ENCODE data around the gene RHOH.

RHOH gene

DNA sequence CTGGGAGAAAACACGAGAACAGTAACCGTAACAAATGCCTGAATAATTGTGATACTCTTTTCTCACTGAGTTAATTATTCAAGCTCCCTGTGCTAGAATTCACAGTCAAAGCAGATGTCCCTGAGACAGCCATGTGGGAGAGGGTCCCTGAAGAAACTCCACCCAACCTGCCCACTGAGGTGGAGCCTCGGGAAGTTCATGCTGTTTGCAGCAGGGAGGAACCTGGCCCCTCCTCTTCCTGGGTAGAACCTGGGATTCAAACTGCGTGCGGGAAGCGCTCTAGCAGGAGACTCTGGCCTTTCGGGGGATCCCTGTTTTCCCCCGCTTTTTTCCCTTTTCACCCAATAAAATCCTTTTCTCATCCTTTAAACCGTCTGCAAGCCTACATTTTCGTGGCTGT, 20.2 kb upstream of the RHOH start:
- no peak overlapping the region for H3K4me3 ChIP-seq (ENCODE audit: low read length)
- H3K27ac ChIP-seq (ENCODE audit: low read length): no peak overlapping the region
- no peaks in the 10 kb centered on the region for H3K9me3 ChIP-seq (ENCODE audit: control insufficient read depth, low read depth, low read length)
- H3K4me1 ChIP-seq (ENCODE audit: control insufficient read depth, low read depth, low read length): peaks cover 9% of the 10 kb centered on the region
- no peaks in the 10 kb centered on the region for H3K36me3 ChIP-seq (ENCODE audit: control insufficient read depth, low read depth, low read length)
- H3K27me3 ChIP-seq (ENCODE audit: control insufficient read depth, insufficient read depth, low read length): no peaks in the 10 kb centered on the region
- H3K9ac ChIP-seq (ENCODE audit: low read length): no peak overlapping the region

DNA sequence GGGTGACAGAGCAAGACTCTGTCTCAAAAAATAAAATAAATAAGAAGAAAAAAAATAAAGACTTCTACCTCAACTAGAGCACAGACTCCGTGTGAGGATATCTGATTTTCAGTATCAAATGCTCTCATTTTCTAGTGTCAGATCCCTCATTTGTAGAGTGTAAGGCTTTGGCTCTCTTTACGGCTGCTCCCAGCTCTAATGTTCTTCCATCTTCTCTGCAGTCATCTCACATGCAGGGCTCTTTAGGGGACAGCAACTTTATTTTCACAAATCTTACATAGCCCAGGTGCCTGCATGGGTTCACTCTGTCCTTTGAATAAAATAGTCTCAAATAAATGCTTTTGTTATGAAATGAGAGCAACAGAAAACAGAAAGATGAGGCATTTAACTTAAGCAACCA, 19.2 kb upstream of the RHOH start:
- Histone ChIP-seq H3K27ac (ENCODE audit: low read length) (no peak overlapping the region), H3K9ac (ENCODE audit: low read length) (no peak overlapping the region), H3K27me3 (ENCODE audit: control insufficient read depth, insufficient read depth, low read length) (no peaks in the 10 kb centered on the region), H3K4me3 (ENCODE audit: low read length) (no peak overlapping the region), H3K9me3 (ENCODE audit: control insufficient read depth, low read depth, low read length) (no peaks in the 10 kb centered on the region), H3K4me1 (ENCODE audit: control insufficient read depth, low read depth, low read length) (peaks cover 9% of the 10 kb centered on the region), H3K36me3 (ENCODE audit: control insufficient read depth, low read depth, low read length) (no peaks in the 10 kb centered on the region)

DNA sequence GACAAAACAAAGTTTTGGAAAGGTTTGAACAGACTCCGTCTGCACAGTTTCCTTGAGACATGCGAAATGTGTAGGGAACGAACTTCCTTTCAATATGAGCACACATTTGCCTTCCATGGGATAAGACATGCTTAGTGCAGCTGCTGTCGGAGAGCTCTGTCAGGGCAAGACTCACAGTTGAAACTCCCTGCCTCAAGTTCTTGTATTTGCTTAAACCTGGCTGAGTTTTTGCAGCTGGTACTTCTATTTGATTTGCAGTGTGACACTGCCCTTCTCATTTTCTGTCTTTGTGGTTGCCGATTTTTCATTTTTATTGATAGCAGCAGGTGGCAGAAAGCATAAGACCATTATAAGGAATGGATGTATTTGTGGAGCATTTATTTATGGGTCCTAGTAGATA, 18.2 kb upstream of the RHOH start:
- H3K4me1 ChIP-seq (ENCODE audit: control insufficient read depth, low read depth, low read length): peaks cover 9% of the 10 kb centered on the region
- no peak overlapping the region for H3K27ac ChIP-seq (ENCODE audit: low read length)
- H3K9me3 ChIP-seq (ENCODE audit: control insufficient read depth, low read depth, low read length): no peaks in the 10 kb centered on the region
- H3K9ac ChIP-seq (ENCODE audit: low read length): no peak overlapping the region
- no peaks in the 10 kb centered on the region for H3K27me3 ChIP-seq (ENCODE audit: control insufficient read depth, insufficient read depth, low read length)
- no peak overlapping the region for H3K4me3 ChIP-seq (ENCODE audit: low read length)
- no peaks in the 10 kb centered on the region for H3K36me3 ChIP-seq (ENCODE audit: control insufficient read depth, low read depth, low read length)

GRCh38 chr4:40179360-40179759, 17.5 kb upstream of the RHOH start:
- H3K4me3 ChIP-seq (ENCODE audit: low read length): no peak overlapping the region
- H3K36me3 ChIP-seq (ENCODE audit: control insufficient read depth, low read depth, low read length): no peaks in the 10 kb centered on the region
- H3K9me3 ChIP-seq (ENCODE audit: control insufficient read depth, low read depth, low read length): no peaks in the 10 kb centered on the region
- H3K4me1 ChIP-seq (ENCODE audit: control insufficient read depth, low read depth, low read length): peaks cover 9% of the 10 kb centered on the region
- H3K27me3 ChIP-seq (ENCODE audit: control insufficient read depth, insufficient read depth, low read length): no peaks in the 10 kb centered on the region
- H3K9ac ChIP-seq (ENCODE audit: low read length): no peak overlapping the region
- no peak overlapping the region for H3K27ac ChIP-seq (ENCODE audit: low read length)

GRCh38 chr4:40180356-40180755, 16.5 kb upstream of the RHOH start:
- Histone ChIP-seq H3K4me3 (ENCODE audit: low read length) (no peak overlapping the region), H3K27me3 (ENCODE audit: control insufficient read depth, insufficient read depth, low read length) (no peaks in the 10 kb centered on the region), H3K27ac (ENCODE audit: low read length) (no peak overlapping the region), H3K36me3 (ENCODE audit: control insufficient read depth, low read depth, low read length) (no peaks in the 10 kb centered on the region), H3K4me1 (ENCODE audit: control insufficient read depth, low read depth, low read length) (peaks cover 9% of the 10 kb centered on the region), H3K9me3 (ENCODE audit: control insufficient read depth, low read depth, low read length) (no peaks in the 10 kb centered on the region), H3K9ac (ENCODE audit: low read length) (no peak overlapping the region)

DNA sequence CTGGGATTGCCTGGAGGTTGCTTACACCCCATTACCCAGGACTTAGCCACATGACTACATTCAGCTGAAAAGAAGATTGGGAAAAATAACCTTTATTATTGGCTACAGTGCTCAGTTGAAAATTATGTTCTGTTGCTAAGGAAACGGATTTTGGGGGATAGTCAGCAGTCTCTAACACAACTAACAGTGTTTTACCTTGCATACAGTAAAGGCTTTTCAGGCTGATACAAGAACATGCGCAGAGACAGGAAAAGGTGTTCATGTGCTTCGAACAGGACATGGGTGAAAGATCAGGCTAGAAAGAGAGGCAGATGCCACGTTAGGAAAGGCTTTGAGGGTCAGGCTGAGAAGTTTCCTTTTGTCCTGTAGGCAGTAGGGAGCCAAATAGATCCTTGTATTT, 14.8 kb upstream of the RHOH start:
- Histone ChIP-seq H3K9ac (ENCODE audit: low read length) (no peak overlapping the region), H3K4me3 (ENCODE audit: low read length) (no peak overlapping the region), H3K9me3 (ENCODE audit: control insufficient read depth, low read depth, low read length) (no peaks in the 10 kb centered on the region), H3K27me3 (ENCODE audit: control insufficient read depth, insufficient read depth, low read length) (no peaks in the 10 kb centered on the region), H3K36me3 (ENCODE audit: control insufficient read depth, low read depth, low read length) (no peaks in the 10 kb centered on the region), H3K4me1 (ENCODE audit: control insufficient read depth, low read depth, low read length) (peaks cover 8% of the 10 kb centered on the region), H3K27ac (ENCODE audit: low read length) (no peak overlapping the region)

DNA sequence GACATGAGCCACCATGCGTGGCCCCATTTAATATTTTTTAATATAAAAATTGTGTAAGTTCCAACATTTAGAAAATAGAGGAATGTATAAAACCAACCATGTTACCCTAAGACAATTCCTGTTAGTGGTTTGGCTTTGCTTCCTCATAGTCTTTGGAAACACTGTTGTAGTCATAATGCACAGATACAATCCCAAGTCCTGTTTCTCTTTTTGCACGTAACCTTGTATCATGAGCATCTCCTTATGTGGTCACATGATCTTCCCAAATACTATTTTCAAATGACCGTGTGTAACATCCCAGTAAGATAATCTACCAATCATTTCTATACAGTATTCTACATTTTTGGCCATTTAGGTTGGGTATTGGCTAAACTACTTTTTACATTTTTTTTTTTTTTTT, 13.9 kb upstream of the RHOH start:
- peaks cover 7% of the 10 kb centered on the region for H3K4me1 ChIP-seq (ENCODE audit: control insufficient read depth, low read depth, low read length)
- H3K9ac ChIP-seq (ENCODE audit: low read length): no peak overlapping the region
- no peaks in the 10 kb centered on the region for H3K36me3 ChIP-seq (ENCODE audit: control insufficient read depth, low read depth, low read length)
- no peak overlapping the region for H3K27ac ChIP-seq (ENCODE audit: low read length)
- no peaks in the 10 kb centered on the region for H3K27me3 ChIP-seq (ENCODE audit: control insufficient read depth, insufficient read depth, low read length)
- no peak overlapping the region for H3K4me3 ChIP-seq (ENCODE audit: low read length)
- no peaks in the 10 kb centered on the region for H3K9me3 ChIP-seq (ENCODE audit: control insufficient read depth, low read depth, low read length)

DNA sequence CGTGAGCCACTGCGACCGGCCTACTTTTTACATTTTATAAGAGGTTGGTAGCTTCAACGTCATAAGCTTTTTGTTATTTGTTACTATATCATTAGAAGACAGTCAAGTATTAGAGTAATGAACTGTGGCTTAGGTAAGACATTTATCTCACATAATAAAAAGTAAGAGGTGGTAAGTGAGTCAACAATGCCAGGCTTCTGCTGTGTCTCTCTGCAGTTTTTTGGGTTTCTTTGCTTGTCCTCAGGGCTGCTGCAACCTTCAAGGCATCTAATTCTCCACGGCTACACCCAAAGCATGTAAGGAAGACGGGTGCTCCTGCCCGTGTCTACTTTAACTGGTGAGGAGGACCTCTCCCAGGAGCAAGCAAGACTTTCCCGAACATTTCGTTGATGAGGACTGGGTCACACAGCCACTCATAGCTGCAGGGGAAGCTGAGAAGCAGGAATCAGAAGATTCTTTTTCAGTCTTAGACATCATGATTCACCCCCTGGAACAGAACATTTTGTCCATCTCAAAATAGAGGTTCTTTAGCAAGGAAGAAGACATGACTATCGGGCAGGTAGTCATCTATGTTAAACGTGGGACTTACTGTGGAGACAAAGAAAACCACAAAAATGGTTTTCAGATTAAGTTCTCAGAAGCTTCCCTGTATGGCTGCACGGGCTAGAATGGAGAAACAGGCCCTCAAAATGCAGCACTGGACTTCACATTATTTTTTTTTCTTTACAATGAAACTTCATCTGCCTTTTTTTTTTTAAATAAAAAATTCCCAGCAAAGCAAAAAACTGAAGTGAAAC, 13.0 kb upstream of the RHOH start:
- Histone ChIP-seq H3K4me1 (ENCODE audit: control insufficient read depth, low read depth, low read length) (peaks cover 7% of the 10 kb centered on the region), H3K36me3 (ENCODE audit: control insufficient read depth, low read depth, low read length) (no peaks in the 10 kb centered on the region), H3K9ac (ENCODE audit: low read length) (no peak overlapping the region), H3K9me3 (ENCODE audit: control insufficient read depth, low read depth, low read length) (no peaks in the 10 kb centered on the region), H3K4me3 (ENCODE audit: low read length) (no peak overlapping the region), H3K27ac (ENCODE audit: low read length) (no peak overlapping the region), H3K27me3 (ENCODE audit: control insufficient read depth, insufficient read depth, low read length) (no peaks in the 10 kb centered on the region)

DNA sequence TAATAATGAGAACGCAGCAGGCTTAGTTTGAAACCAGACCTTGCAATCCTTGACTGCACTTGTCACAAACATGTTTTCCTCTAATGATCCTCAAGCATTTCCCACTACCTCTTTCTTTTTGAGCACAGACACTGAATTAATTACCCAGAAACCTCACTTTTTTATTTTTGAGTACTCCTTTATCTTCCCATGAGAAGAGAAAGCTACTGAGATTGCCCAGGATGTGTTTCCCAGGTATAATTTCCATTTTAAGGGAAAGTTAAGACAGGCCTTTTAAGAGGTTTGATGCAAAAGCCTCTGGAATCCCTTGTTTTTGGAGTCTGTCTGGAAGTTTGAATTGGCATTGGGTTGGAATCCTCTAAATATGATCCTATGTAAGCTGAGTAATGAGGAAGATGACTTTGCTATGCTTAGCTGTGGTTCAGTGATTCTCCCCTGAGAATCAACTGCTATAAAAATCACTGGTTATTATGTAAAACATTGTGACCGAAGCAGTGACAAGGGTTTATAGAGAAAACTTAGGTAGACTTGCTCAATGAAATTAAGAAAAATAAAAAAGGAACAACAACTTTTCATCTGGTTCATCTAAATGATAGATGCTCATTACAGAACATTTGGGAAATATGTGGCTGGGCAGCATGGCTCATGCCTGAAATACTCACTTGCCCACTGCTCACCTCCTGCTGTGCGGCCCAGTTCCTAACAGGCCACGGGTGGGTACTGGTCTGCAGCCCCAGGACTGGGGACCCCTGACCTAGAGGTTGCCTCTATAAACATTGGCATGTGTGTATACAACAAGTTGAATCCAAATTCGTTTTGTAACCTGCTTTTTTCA, 10.8 kb upstream of the RHOH start:
- H3K27me3 ChIP-seq (ENCODE audit: control insufficient read depth, insufficient read depth, low read length): no peaks in the 10 kb centered on the region
- H3K36me3 ChIP-seq (ENCODE audit: control insufficient read depth, low read depth, low read length): no peaks in the 10 kb centered on the region
- H3K27ac ChIP-seq (ENCODE audit: low read length): no peak overlapping the region
- no peak overlapping the region for H3K4me3 ChIP-seq (ENCODE audit: low read length)
- no peak overlapping the region for H3K9ac ChIP-seq (ENCODE audit: low read length)
- H3K4me1 ChIP-seq (ENCODE audit: control insufficient read depth, low read depth, low read length): peaks cover 11% of the 10 kb centered on the region
- H3K9me3 ChIP-seq (ENCODE audit: control insufficient read depth, low read depth, low read length): no peaks in the 10 kb centered on the region

DNA sequence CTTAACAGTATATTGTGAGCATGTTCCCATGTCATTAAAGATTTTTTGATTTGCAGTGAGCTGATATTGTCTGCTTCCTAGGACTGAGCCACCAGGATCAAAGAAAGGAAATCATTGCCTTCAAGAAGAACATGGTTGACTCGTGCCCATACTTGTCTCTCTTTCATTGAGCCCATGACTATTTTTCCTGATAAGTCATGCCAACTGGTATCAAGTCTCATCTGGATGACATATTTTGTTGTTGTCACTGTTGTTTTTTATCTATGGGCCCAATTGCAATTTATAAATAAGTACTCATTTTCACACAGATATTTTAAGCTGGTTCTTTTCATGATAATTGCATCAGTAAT, 10.2 kb upstream of the RHOH start:
- H3K9ac ChIP-seq (ENCODE audit: low read length): no peak overlapping the region

GRCh38 chr4:40187386-40187906, 9.4 kb upstream of the RHOH start:
- Histone ChIP-seq H3K9me3 (ENCODE audit: control insufficient read depth, low read depth, low read length) (no peaks in the 10 kb centered on the region), H3K4me3 (ENCODE audit: low read length) (no peak overlapping the region), H3K27ac (ENCODE audit: low read length) (no peak overlapping the region), H3K36me3 (ENCODE audit: control insufficient read depth, low read depth, low read length) (no peaks in the 10 kb centered on the region), H3K4me1 (ENCODE audit: control insufficient read depth, low read depth, low read length) (peaks cover 22% of the 10 kb centered on the region), H3K27me3 (ENCODE audit: control insufficient read depth, insufficient read depth, low read length) (no peaks in the 10 kb centered on the region), H3K9ac (ENCODE audit: low read length) (no peak overlapping the region)

More for the DNA sequence above, 10.2 kb upstream of the RHOH start:
- H3K36me3 ChIP-seq (ENCODE audit: control insufficient read depth, low read depth, low read length): no peaks in the 10 kb centered on the region
- peaks cover 17% of the 10 kb centered on the region for H3K4me1 ChIP-seq (ENCODE audit: control insufficient read depth, low read depth, low read length)
- H3K27me3 ChIP-seq (ENCODE audit: control insufficient read depth, insufficient read depth, low read length): no peaks in the 10 kb centered on the region
- H3K27ac ChIP-seq (ENCODE audit: low read length): no peak overlapping the region
- no peak overlapping the region for H3K4me3 ChIP-seq (ENCODE audit: low read length)
- H3K9me3 ChIP-seq (ENCODE audit: control insufficient read depth, low read depth, low read length): no peaks in the 10 kb centered on the region
